AG08396 (cell line): Measurements from ENCODE around the gene HYAL4.
"Not testable (repeated sequence)": the region's sequence is repeated elsewhere in the genome, so short reads cannot be mapped to it uniquely, and the experiment has no call there.

Experiments
- DNase-seq: peaks from one replicate; pipeline ENCODE4 v3.0.0; 2012; ENCODE audit warnings: low spot score, mixed read lengths

Gene HYAL4

GRCh38 chr7:123844712-123845219 is at the start of gene HYAL4:
Gene HYAL4 (plus strand): TSS chr7:123845169. CDS start chr7:123868274, 23,105 bp downstream.
- DNase-seq, result no peak

GRCh38 chr7:123795917-123796316 is 49.1 kb upstream of the HYAL4 start:
- DNase-seq, result no peak

- no peak for DNase-seq
Observed at GRCh38 chr7:123796568-123796967, 48.4 kb upstream of the HYAL4 start.

GRCh38 chr7:123797673-123798531 is 47.1 kb upstream of the HYAL4 start:
- DNase-seq, result peak; percentile 19

GRCh38 chr7:123798532-123799188 is 46.3 kb upstream of the HYAL4 start:
- DNase-seq, result no peak

GRCh38 chr7:123802249-123802648 is 42.7 kb upstream of the HYAL4 start:
- DNase-seq, result no peak

GRCh38 chr7:123805287-123805686 is 39.7 kb upstream of the HYAL4 start:
- no peak for DNase-seq

GRCh38 chr7:123809471-123809870 is 35.5 kb upstream of the HYAL4 start:
- DNase-seq, result no peak

- DNase-seq, result no peak
Observed at GRCh38 chr7:123811056-123811455, 33.9 kb upstream of the HYAL4 start.

- no peak for DNase-seq
Observed at GRCh38 chr7:123816916-123817315, 28.1 kb upstream of the HYAL4 start.

GRCh38 chr7:123819001-123819400 is 26.0 kb upstream of the HYAL4 start:
- no peak for DNase-seq

GRCh38 chr7:123819795-123820194 is 25.2 kb upstream of the HYAL4 start:
- not testable (repeated sequence) for DNase-seq

GRCh38 chr7:123820864-123821263 is 24.1 kb upstream of the HYAL4 start:
- no peak for DNase-seq

GRCh38 chr7:123821320-123821719 is 23.6 kb upstream of the HYAL4 start:
- DNase-seq, result no peak

- DNase-seq, result no peak
Observed at GRCh38 chr7:123823898-123824753, 20.8 kb upstream of the HYAL4 start.

GRCh38 chr7:123824754-123825067 is 20.3 kb upstream of the HYAL4 start:
- no peak for DNase-seq

GRCh38 chr7:123828805-123829204 is 16.2 kb upstream of the HYAL4 start:
- no peak for DNase-seq

- no peak for DNase-seq
Observed at GRCh38 chr7:123836656-123837055, 8.3 kb upstream of the HYAL4 start.

GRCh38 chr7:123839106-123839505 is 5.9 kb upstream of the HYAL4 start:
- DNase-seq, result not testable (repeated sequence)

- DNase-seq, result not testable (repeated sequence)
Observed at GRCh38 chr7:123844142-123844541, 827 bp upstream of the HYAL4 start.

GRCh38 chr7:123845823-123846216 is 851 bp downstream of the HYAL4 start:
- DNase-seq, result no peak

GRCh38 chr7:123846217-123846891 is 1.4 kb downstream of the HYAL4 start:
- no peak for DNase-seq
